CD4-positive, alpha-beta T cell treated with Interleukin-1 beta for 1 hour (primary cell): ENCODE results near the gene PEG3.

ENCODE experiments used
- DNase-seq, 2 donors: peaks; one replicate each; pipeline ENCODE4 v3.0.0-alpha.2; 2020 to 2022

The PEG3 gene

GRCh38 chr19:56838909-56839651, 1.4 kb downstream of the PEG3 start:
- peak; percentile 28 to 76 for DNase-seq

GRCh38 chr19:56838024-56838908, 2.3 kb downstream of the PEG3 start:
- DNase-seq, result peak in 1 of 2 donors; percentile 6

DNA sequence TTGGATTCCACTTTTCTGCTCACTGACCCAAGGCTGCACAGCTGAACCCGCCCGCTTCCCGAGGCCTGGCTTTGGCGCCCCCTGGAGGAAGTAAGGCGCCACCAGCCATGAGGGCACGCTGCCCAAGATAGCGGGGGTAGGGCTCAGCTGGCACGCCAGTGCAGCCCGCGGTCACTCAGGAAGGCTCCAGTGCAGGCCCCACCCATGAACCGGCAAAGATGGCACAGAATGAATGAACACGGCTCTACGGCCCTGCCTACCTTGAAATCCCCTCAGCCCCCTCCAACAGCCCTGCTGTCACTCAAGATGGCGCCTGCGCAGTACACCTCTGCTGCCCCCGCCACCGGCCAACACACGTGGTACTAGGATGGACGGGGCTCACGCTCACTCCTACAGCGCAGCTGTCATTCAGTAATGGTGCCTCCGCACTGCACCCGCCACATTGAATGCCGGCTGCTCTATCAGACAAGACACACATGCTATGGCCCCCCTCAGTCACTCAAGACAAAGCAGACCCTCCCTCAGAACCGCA, 3.0 kb downstream of the PEG3 start:
- DNase-seq, result peak in 1 of 2 donors; percentile 5

DNA sequence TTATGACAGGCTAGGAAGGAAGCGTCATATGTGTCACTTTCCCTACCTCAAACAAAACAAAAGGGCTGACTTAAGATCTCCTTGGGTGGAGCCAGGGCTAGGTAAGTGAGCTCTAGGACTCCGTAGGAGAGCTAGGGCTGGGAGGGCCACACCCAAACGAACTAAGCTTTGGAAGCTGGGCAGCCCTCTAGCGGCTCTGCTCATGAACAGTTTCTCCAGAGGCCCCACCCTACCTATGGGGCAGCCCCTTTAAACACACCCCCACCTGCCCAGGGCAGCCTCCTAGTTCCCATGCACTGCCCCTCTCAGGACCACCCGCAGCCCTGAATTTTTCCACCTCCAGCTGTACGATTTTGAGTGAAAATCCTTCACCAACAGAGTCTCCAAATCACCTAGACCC, 3.5 kb downstream of the PEG3 start:
- no peak for DNase-seq

- DNase-seq, result no peak
Observed at GRCh38 chr19:56836059-56836458, 4.5 kb downstream of the PEG3 start.

- no peak for DNase-seq
Observed at GRCh38 chr19:56835401-56835800, 5.1 kb downstream of the PEG3 start.

DNA sequence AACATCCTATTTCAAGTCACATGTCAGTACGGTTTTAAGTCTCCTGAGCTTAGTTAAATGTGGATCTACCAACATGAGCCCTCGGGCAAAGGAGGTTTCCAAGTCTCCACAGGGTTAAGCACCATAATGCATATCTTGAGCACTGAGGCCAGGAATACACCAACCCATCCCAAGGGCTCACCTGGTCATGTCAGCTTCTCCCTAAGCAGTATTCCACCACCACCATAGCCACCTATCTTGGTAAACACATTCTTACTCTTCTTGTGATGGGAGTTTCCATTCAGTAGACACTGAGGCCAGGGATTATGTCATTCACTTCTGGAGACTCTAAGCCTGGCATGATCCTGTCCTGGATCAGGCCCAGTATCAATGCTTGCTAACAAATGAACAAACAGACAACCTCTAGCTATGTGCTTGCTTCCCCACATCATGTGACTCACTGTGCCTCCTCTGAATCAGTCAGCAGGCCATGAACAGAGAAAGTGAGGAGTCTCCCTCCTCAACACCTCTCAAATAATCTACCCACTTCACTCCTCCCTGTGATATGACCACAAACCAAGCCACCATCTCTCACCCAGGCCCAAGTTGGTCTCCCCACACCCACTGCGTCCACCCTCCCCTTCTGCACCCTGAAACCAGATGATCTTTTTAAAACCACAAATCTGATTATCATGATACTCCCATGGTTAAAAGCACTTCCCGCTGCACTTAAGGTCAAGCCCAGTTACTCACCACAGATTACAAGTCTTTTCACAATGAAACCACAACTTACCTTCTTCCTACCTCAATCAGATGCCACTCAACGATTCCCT, 5.8 kb downstream of the PEG3 start:
- DNase-seq, result no peak

DNA sequence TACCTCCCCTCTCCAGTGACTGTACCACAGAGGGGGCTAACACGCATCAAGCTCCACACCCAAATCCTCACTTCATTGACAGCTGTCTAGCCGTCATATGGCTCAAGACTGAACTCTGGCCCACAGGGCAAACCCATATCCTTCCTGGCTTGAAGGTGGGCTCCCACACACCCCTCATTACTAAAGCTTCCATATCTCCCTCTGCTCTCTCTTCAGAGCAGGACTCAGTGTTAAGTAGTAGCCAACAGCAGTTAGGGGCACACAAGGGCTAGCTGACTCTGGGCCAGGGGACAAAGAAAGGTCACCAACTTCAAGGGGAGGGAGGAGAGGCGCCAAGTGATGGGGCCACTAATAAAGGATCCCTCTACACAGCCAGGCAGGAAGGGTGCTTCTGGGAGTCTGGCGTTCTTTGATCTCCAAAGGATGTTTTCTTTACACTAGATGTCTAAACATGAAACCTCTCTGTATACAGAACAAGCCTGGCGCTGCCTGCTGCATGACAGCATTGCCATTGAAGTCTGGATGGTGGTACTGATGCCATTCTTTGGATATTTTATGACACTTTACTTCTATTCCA, 8.1 kb downstream of the PEG3 start:
- no peak for DNase-seq

DNA sequence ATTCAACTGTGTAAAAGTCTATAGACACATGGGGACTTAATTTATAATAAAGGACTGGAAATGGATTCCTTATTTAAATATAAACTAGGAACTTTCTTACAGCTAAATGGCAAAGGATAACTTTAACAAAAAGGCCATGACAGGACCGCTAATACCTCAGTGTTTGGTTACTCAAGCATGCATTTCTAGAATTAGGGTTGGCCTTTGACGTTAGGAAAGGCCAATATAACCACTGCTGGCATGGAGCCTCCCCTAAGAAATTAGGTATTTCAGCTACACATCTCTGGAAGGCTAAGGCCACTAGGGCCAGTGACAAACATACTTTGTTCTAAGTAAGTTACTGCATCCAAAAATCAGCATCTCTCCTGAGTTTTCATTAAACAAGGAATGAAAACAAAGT, 9.3 kb downstream of the PEG3 start:
- no peak for DNase-seq

- DNase-seq, result no peak
Observed at GRCh38 chr19:56829596-56829995, 10.9 kb downstream of the PEG3 start.

DNA sequence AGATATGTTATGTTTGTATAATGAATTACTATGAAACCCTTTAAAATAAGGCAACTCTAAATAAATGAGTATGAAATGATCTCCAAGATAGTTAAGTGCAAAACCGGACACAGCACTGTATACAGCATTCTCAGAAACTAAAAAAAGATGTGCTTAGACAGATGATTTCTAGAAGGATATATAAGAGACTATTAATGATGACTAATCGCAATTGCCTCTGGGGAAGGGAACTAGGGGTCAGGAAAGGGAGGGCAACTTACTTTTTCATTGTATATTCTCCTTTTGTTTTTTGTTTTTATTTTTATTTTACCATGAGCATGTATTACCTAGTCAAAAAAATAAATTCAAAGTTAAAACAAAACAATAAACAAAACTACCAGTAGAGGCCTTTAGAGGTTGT, 12.8 kb downstream of the PEG3 start:
- DNase-seq, result no peak

DNA sequence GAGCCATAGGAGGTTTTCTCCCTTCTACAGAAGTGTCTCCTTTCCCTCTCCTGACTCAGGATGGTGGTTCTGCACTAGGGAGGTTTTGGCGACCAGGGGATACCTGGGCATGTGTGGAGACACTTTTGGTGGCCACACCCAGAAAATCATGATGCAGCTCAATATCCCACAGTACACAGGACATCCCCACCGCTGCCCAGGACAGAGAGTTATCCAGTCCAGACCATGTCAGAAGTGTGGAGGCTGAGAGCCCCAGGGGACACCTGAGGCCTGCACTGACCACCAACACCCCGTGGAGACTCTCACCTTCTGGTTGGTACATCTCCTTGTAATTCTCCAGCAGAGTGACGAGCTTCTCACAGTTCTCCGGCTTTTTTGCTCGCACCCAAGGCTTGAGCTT, 16.6 kb downstream of the PEG3 start:
- DNase-seq, result no peak

DNA sequence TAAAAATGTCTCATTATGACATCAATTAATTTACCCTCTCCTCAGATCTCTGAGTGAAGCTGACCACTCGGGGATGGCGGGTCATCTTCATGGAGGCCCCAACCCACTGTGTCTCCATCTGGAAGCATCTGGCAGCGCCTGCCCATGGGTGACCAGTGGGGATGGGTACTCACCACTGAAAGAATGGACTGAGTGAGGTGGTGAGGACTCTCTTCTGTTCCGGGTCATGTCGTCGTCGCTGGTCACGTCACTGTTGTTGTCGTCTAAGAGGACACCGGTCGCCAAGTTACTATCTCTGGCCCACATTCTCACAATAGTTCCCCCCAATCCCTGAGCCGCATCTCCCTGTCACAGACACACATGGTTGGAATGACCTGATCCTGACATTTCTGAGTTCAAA, 17.1 kb downstream of the PEG3 start:
- no peak for DNase-seq

DNA sequence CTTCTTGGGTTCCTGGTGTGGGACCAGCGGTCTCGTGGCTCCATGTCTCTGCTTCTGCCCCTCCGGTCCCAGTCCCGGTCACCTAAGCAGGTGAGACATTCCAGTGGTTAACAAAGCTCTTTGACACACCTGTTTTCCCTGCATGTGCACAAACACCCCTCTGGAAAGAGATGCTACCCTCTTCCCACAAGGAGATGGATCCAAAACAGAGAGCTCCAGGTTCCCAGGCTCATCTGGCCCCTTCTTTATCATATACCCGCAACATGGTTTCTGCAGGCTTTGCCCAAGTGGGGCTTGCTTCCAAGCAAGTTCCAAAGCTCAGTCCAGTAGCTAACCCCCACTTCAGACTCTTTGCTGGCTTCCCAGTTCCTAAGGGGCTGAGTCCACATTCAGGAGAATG, 17.8 kb downstream of the PEG3 start:
- no peak for DNase-seq

DNA sequence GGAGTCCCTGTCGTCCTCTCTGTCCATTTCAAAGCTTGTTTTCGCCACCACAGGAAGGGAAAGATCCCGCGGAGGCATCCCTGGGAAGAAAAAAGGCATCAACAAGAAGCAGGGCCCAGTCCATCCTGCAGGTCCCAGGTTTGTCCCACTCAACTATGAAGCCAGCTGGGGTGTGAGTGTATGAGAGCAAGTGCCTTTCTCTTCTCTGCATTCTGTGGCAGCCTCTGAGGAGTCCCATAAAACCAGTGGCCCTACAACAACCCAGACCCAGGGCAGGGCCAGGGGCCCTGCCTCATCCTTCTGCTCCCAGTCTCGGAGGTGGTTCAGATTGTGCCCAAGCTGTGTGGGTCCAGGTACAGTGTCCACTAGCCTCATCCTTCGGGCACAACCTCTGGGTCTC, 18.9 kb downstream of the PEG3 start:
- DNase-seq, result no peak

- DNase-seq, result no peak
Observed at GRCh38 chr19:56821209-56821608, 19.3 kb downstream of the PEG3 start.

GRCh38 chr19:56819166-56819565, 21.4 kb downstream of the PEG3 start:
- no peak for DNase-seq

DNA sequence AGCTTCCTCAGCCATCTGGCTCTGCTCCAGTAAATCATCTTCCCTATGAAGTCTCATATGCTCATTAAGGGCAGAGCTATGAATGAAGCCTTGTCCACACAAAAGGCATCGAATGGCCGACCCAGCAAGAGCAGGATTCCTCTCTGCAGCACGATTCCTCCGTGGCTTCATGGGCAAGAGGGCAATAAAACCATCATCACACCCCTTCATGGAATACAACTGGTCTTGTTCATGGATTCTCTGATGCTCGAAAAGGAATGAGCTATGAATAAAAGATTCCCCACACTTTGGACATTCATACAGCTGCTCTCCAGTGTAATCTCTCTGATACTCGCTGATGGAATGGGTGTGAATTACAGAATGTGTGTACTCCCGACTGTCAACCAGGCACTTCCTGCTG, 25.9 kb downstream of the PEG3 start:
- DNase-seq, result no peak

GRCh38 chr19:56813531-56813930, 27.0 kb downstream of the PEG3 start:
- DNase-seq, result no peak

- no peak for DNase-seq
Observed at GRCh38 chr19:56811480-56811879, 29.0 kb downstream of the PEG3 start.

GRCh38 chr19:56810260-56810659, 30.3 kb downstream of the PEG3 start:
- no peak for DNase-seq

GRCh38 chr19:56808717-56809392, 31.7 kb downstream of the PEG3 start:
- no peak for DNase-seq
